IgD-negative memory B cell (primary cell): Measurements from ENCODE around the gene KCNC1. TPM values are rescaled to one million over a fixed set of nuclear protein-coding genes. Genes with fewer than 3 reads are reported as not detected.

Experiments used
- H3K27ac Mint-ChIP-seq, 3 donors: one replicate each; pipeline ENCODE4 v1.8.0; 2020 to 2022; ENCODE audit warnings: mild to moderate bottlenecking in 3 of 3, mixed read lengths in 3 of 3, moderate library complexity in 1 of 3
- H3K27me3 Mint-ChIP-seq: one replicate; pipeline ENCODE4 v1.8.0; 2021; ENCODE audit warnings: mixed read lengths
- H3K36me3 Mint-ChIP-seq: one replicate; pipeline ENCODE4 v1.8.0; 2020; ENCODE audit warnings: mild to moderate bottlenecking, mixed read lengths
- H3K4me1 Mint-ChIP-seq, 3 donors: one replicate each; pipeline ENCODE4 v1.8.0; 2020 to 2022; ENCODE audit warnings: mixed read lengths in 3 of 3, mild to moderate bottlenecking in 1 of 3
- H3K4me3 Mint-ChIP-seq, 4 donors: one replicate each; pipeline ENCODE4 v1.8.0; 2020 to 2022; ENCODE audit warnings: mild to moderate bottlenecking in 4 of 4, mixed read lengths in 4 of 4, moderate library complexity in 3 of 4
- H3K9me3 Mint-ChIP-seq, 3 donors: one replicate each; pipeline ENCODE4 v1.8.0; 2020 to 2021; ENCODE audit warnings: mixed read lengths in 3 of 3, mild to moderate bottlenecking in 1 of 3
- polyA plus RNA-seq: library from polyadenylated mRNA; unstranded; fragments of 300-500 nt; fragmentation: Illumina TruSeq; gene quantifications from one replicate; pipeline ENCODE4 v1.2.3, GENCODE V29; 2021

The KCNC1 gene
- polyA plus RNA-seq, 1 donor from 2014 or later: 0.13 TPM

DNA sequence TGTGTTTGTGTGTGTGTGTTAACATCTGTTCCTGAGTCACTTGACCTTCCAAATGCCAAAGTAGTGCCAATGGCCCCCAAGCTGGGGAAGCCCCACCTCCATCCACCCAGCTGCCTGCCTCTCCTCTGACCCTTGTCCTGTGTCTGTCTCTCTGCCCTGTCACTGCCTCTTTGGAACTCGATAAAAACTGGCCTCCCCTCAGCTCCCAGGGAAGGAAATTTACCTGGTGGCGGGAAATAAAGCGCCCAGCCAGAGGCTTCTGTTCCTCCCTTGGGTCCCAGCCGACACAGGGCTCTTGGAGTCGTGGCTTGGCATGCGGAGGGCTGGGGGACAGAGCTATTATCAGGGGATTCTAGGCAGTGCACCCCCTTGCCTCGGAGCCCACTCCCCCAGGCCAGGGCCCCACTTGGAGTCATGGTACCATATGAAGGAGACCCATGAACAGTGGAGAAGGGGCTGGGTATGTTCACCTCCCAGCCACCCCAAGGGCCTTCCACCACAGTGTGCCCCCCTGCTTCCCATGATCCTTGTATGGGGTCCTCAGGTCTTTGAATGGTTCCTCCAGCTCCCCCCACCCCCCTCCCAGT lies 6.2 kb downstream of the KCNC1 start:
- Mint-ChIP-seq H3K27me3 (peaks cover 22% of the 10 kb centered on the region), H3K4me1 (peaks cover 0 to 2% (median 2%) of the 10 kb centered on the region in 3 donors), H3K9me3 (peaks cover 0 to 5% (median 0%) of the 10 kb centered on the region in 3 donors), H3K4me3 (no peak overlapping the region), H3K36me3 (no peaks in the 10 kb centered on the region), H3K27ac (no peak overlapping the region)

- peaks cover 22% of the 10 kb centered on the region for H3K27me3 Mint-ChIP-seq
These were observed 6.9 kb downstream of the KCNC1 start for GRCh38 chr11:17741487-17741886.

DNA sequence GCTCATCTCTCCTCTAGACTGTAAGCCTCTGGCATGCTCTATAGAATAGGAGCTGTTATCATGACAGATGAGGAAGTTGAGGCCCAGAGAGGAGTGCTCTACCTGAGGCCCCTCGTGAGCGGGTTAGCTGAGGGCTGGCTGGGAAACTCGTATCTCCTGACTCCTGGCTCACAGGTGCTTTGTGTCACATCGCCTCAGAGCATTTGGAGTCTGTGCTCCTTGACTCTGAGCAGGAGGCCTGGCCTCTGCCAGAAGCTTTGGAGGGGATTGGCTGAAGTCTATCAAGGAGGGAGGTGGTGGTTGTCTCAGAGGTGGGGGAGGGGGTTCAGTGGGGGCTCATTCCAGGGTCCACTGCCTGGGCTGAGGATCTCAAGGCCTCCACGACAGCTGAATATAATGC lies 7.4 kb downstream of the KCNC1 start:
- H3K36me3 Mint-ChIP-seq: no peaks in the 10 kb centered on the region

More at GRCh38 chr11:17741487-17741886, 6.9 kb downstream of the KCNC1 start:
- Mint-ChIP-seq H3K9me3 (peaks cover 0 to 5% (median 0%) of the 10 kb centered on the region in 3 donors), H3K36me3 (no peaks in the 10 kb centered on the region), H3K4me1 (peaks cover 0 to 2% (median 2%) of the 10 kb centered on the region in 3 donors), H3K27ac (no peak overlapping the region), H3K4me3 (no peak overlapping the region)

GRCh38 chr11:17743026-17743807 lies 8.6 kb downstream of the KCNC1 start:
- H3K36me3 Mint-ChIP-seq: no peaks in the 10 kb centered on the region
- H3K9me3 Mint-ChIP-seq: peaks cover 0 to 3% (median 0%) of the 10 kb centered on the region in 3 donors
- H3K4me3 Mint-ChIP-seq: peak overlapping the region in 1 of 4 donors; percentile 36
- peaks cover 18% of the 10 kb centered on the region for H3K27me3 Mint-ChIP-seq
- no peak overlapping the region for H3K27ac Mint-ChIP-seq
- H3K4me1 Mint-ChIP-seq: no peaks in the 10 kb centered on the region

More for the DNA sequence above, 7.4 kb downstream of the KCNC1 start:
- no peaks in the 10 kb centered on the region for H3K4me1 Mint-ChIP-seq
- peaks cover 19% of the 10 kb centered on the region for H3K27me3 Mint-ChIP-seq
- H3K4me3 Mint-ChIP-seq: no peak overlapping the region
- H3K27ac Mint-ChIP-seq: no peak overlapping the region
- H3K9me3 Mint-ChIP-seq: peaks cover 0 to 3% (median 0%) of the 10 kb centered on the region in 3 donors

DNA sequence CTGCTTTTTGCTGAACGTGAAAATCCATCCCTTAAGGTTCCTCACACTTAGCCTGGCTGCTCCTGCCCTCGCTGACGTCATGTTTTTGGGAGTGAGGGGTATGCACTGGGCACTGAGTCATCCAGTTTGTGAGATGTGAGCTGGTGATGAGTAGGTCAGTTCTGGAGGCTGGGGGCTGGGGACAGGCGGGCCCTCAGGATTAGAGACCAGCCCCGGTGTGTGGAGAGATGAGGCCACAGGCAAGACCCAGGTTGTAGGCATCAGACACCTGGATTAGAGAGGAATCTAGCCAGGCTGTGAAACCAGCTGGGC lies 9.2 kb downstream of the KCNC1 start:
- H3K27ac Mint-ChIP-seq: no peak overlapping the region
- H3K27me3 Mint-ChIP-seq: peaks cover 18% of the 10 kb centered on the region
- H3K4me1 Mint-ChIP-seq: no peaks in the 10 kb centered on the region
- peaks cover 0 to 3% (median 0%) of the 10 kb centered on the region in 3 donors for H3K9me3 Mint-ChIP-seq
- H3K4me3 Mint-ChIP-seq: no peak overlapping the region
- no peaks in the 10 kb centered on the region for H3K36me3 Mint-ChIP-seq

DNA sequence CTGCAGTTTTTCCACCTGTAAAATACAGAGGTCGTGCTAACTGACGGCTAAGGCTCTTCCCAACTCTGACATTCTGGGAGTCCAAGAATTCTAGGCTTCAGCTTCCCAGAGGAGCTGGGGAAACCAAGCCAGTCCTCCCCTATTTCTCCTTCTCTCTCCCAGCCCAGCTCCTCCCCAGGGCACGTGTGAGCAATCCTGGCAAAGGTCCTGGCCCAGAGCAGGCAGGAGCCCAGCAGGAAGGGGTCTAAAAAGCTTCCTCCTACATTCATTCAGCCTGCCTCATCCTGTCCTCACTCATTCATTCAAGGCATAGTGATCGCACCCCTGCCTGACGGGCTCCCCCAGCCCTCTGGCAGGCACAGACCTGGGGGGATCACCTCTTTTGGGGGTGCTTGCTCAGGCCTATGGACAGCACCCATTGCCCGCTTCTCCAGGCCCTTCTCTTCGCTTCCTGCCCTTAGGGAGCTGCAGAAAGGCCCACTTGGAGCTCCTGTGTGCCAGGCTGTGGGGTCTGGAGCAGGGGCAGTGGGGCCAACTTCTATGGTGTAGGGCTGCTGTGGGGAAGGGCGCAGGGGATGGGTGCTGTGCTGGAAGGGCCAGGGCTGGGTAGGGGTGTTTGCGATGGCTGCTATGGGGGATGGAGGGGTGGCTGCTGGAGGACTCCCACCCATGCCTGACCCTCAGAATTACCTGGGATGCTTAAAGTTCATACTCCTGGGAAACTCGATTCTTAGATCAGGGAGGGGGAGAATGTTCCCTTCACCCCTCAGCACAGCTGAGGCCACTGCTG lies 9.8 kb downstream of the KCNC1 start:
- no peaks in the 10 kb centered on the region for H3K4me1 Mint-ChIP-seq
- peaks cover 0 to 3% (median 0%) of the 10 kb centered on the region in 3 donors for H3K9me3 Mint-ChIP-seq
- H3K36me3 Mint-ChIP-seq: no peaks in the 10 kb centered on the region
- no peak overlapping the region for H3K27ac Mint-ChIP-seq
- H3K4me3 Mint-ChIP-seq: no peak overlapping the region
- peaks cover 20% of the 10 kb centered on the region for H3K27me3 Mint-ChIP-seq

- Mint-ChIP-seq H3K9me3 (peaks cover 0 to 3% (median 0%) of the 10 kb centered on the region in 3 donors), H3K27me3 (peaks cover 17% of the 10 kb centered on the region), H3K27ac (no peak overlapping the region), H3K36me3 (no peaks in the 10 kb centered on the region), H3K4me3 (no peak overlapping the region), H3K4me1 (no peaks in the 10 kb centered on the region)
These were observed 10.6 kb downstream of the KCNC1 start for GRCh38 chr11:17745023-17745772.

DNA sequence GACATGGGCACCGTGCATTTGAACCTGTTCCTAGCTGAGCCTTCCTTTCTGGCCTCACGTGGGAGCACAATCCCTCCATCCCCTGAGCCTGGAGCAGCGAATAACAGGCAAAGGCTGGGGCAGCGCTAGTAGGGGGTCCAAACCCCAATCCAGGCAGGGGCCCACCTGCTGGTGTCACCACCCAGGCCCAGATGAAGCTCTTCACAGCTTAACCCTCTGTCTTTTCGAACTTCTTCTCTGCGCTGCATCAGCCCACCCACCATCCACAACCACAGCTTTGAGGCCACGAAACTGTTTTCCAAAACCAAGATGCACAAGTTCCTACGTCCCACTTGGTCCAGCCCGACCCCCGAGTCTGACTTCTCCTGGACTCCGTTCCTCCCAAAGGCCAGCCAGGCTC lies 11.5 kb downstream of the KCNC1 start:
- peaks cover 12% of the 10 kb centered on the region for H3K27me3 Mint-ChIP-seq
- H3K36me3 Mint-ChIP-seq: no peaks in the 10 kb centered on the region
- no peak overlapping the region for H3K27ac Mint-ChIP-seq
- peaks cover 0 to 3% (median 0%) of the 10 kb centered on the region in 3 donors for H3K9me3 Mint-ChIP-seq
- H3K4me3 Mint-ChIP-seq: no peak overlapping the region
- no peaks in the 10 kb centered on the region for H3K4me1 Mint-ChIP-seq

GRCh38 chr11:17747131-17747955 lies 12.8 kb downstream of the KCNC1 start:
- H3K27me3 Mint-ChIP-seq: peaks cover 8% of the 10 kb centered on the region
- no peaks in the 10 kb centered on the region for H3K36me3 Mint-ChIP-seq
- H3K4me1 Mint-ChIP-seq: no peaks in the 10 kb centered on the region
- H3K4me3 Mint-ChIP-seq: no peak overlapping the region
- no peak overlapping the region for H3K27ac Mint-ChIP-seq
- H3K9me3 Mint-ChIP-seq: peaks cover 0 to 3% (median 0%) of the 10 kb centered on the region in 3 donors

- H3K27me3 Mint-ChIP-seq: peaks cover 8% of the 10 kb centered on the region
- no peak overlapping the region for H3K27ac Mint-ChIP-seq
- no peak overlapping the region for H3K4me3 Mint-ChIP-seq
- H3K36me3 Mint-ChIP-seq: no peaks in the 10 kb centered on the region
- H3K9me3 Mint-ChIP-seq: peaks cover 0 to 3% (median 0%) of the 10 kb centered on the region in 3 donors
- no peaks in the 10 kb centered on the region for H3K4me1 Mint-ChIP-seq
These were observed 13.5 kb downstream of the KCNC1 start for GRCh38 chr11:17748044-17748443.

DNA sequence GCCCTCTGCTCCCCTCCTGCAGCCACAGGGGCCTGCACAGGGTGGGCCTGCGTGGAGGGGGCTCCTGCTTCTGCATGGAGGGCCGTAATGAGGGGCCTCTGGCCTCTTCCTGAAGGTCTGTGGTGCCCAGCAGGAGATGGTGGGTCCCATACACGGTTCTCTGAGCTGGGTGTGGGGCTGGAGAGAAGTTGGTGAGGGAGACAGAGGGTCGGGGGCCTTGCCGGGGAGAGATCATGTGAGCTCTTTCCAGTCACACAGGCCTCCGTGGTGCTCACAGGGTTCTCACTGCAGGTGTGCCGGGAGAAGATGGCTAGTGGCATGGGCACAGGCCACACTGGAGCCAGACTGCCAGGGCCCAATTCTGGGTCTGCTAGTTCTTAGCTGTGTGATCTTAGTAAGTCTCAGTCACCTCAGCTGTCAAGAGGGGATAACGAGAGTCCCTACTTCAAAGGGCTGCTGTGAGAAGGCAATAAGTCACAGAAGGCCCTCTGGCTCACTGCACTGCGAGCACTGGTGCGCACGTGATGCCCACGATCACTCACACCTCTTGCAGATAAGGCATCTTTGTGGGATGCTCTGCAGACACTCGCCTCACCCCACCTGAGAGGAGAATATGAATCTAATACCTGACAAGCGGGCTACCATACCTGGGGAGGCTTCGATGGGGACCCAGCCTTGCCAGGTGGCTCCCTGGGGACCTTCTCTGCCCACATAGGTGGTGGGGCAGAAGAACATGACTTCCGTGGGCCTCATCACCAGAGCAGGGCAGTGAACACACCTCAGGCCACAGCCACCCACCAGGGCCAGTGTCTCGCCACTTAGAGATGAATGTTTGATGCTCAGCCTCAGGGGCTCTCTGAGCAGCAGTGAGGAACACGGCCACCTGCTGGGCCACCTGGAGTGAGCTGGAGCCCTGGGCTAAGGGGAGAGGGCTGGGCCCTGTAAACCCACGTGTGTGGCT lies 14.5 kb downstream of the KCNC1 start:
- Mint-ChIP-seq H3K36me3 (no peaks in the 10 kb centered on the region), H3K4me1 (no peaks in the 10 kb centered on the region), H3K4me3 (no peak overlapping the region), H3K27me3 (peaks cover 7% of the 10 kb centered on the region), H3K9me3 (peaks cover 0 to 2% (median 0%) of the 10 kb centered on the region in 3 donors), H3K27ac (no peak overlapping the region)

GRCh38 chr11:17750013-17750800 lies 15.6 kb downstream of the KCNC1 start:
- Mint-ChIP-seq H3K4me3 (no peak overlapping the region), H3K27ac (no peak overlapping the region), H3K27me3 (peaks cover 8% of the 10 kb centered on the region), H3K9me3 (no peaks in the 10 kb centered on the region), H3K36me3 (no peaks in the 10 kb centered on the region), H3K4me1 (no peaks in the 10 kb centered on the region)

DNA sequence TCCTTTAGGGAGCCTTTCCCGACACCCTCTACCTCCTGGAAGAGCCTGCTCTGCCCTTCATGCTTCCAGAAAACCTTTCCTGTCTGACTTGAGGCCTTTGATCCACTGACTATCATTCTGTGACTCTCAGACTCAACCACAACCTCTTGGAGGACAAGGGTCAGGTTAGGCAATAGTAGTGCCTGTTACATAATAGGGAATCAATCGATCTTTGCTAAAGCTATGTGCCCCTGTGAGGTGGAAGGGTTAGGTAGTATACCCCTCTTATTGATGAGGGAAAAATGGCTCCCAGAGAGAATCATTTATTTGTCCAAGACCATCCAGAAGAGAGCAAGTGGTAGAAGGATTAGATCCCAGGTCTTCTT lies 16.2 kb downstream of the KCNC1 start:
- no peak overlapping the region for H3K27ac Mint-ChIP-seq
- H3K27me3 Mint-ChIP-seq: peaks cover 8% of the 10 kb centered on the region
- no peak overlapping the region for H3K4me3 Mint-ChIP-seq
- H3K9me3 Mint-ChIP-seq: no peaks in the 10 kb centered on the region
- no peaks in the 10 kb centered on the region for H3K36me3 Mint-ChIP-seq
- no peaks in the 10 kb centered on the region for H3K4me1 Mint-ChIP-seq
